ENCODE results near the gene SYNE1.
A peak's percentile ranks its signal among the peaks of the same experiment; 100 is the strongest.

The SYNE1 gene

DNA sequence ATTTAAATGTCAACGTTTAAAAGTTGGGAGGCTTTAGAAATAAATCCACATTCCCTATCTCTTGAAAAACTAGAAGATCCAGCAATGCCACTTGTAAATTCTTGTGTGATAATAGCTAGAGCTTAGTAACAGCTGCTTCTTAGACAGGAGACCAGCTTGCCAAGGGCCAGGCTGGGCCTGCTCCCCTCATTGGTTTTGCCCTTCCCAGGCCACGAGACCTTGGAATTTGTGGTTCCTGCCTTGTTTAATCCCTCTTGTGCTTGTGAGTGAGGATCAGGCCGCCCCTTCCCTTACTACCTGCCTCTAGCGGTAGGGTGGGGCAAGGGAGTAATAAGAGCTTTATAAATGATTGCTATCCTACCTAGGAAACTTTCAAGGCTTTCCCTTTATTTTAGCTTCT lies 363.5 kb downstream of the SYNE1 start:
- peak; percentile 73 for DNase-seq (ENCODE audit: low spot score)

DNA sequence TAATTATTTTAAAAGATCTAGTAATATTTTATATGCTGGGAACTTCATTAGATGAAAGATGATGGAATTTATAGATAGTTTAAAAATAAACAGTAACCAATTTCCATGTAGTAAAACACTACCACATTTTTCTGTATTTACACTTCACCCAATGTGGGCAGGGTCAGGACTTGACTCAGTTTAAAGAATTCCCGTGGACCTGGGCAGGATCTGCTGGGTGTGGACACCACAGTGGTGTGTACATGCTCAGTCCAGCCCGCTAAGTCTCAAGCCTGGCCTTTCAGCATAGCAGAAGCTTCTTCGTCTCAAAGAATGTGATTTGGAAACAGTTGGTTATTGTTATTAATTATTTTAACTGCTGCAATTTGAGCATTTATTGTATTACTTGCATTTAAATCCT lies 364.2 kb downstream of the SYNE1 start:
- no peak for DNase-seq (ENCODE audit: low spot score)

DNA sequence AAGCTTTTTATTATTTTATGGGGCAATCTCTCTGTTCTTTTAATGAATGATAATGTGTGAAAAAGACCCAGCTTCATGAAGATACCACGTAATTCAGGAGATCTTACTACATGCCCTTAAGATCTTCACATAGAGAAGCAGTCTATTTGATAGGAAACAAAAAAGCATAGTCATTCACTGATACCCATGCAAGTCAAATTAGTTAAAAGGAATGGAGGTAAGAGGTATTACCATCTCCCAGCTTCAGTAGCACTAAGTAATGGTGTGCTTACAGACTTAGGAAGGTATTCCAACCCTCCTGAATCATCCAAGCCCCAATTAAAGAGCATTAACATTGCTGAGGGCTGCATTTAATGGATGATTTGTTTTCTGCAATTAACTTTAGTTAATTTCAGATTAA lies 364.7 kb downstream of the SYNE1 start:
- no peak for DNase-seq (ENCODE audit: low spot score)

DNA sequence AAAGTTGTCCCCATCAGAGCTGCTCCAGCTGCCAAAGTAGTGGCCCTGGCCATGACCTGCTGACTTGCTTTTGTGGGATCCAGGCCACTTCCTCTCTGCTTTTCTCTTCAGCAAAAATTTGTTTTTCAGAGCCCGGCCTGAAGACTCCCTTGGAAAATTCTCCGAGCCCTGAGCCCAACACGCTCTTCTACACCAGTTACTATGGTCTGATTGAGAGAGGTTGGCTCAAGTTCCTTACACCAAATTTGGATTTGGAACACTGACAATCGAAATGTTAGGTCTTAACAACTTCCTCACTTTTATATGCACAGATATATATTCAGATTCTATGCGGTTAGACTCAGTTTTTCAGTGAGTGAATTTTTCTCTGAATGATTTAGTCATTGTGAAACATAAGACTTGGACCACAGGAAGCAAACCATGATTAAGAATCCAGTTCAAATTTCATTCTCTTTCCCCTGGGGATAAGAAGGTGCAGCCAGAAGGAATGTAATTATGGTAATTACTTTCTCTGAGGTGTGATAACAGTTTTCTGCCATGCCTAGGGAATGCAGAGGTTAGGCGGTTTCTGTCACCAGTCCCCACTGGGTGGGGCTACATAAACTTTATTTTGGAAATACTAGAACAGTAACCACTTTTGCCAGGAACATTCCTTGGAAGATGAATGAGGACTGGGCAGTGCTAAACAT lies 365.2 kb downstream of the SYNE1 start:
- DNase-seq (ENCODE audit: low spot score), result peak; percentile 48

DNA sequence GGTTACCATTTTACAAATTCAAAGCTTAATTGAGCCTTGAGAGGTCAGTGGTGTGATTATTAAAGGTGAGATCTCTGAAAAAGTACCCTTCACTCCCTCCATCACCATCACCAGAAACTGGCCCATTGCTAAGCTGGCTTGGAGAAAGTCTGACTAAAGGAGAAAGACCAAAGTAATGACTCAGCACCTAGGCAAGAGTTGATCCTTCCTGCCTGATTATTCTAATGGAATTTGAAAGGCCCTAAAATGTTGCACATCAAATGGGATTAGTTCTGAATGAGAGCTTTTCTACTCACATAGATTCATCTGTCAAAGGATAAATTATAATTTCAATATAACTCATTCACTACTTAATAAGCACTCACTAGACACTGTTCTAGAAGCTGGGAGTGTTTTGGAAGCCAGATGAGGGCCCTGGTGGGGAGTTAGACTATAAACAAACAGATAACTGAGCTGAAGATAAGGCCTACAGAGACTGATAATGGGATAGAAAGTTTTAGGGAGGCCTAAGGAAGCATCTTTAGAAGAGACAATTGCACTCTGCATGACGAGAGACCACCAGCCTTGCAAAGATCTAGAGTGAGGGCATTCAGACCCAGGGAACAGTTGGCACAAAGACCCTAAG lies 366.7 kb downstream of the SYNE1 start:
- DNase-seq (ENCODE audit: low spot score), result no peak

DNA sequence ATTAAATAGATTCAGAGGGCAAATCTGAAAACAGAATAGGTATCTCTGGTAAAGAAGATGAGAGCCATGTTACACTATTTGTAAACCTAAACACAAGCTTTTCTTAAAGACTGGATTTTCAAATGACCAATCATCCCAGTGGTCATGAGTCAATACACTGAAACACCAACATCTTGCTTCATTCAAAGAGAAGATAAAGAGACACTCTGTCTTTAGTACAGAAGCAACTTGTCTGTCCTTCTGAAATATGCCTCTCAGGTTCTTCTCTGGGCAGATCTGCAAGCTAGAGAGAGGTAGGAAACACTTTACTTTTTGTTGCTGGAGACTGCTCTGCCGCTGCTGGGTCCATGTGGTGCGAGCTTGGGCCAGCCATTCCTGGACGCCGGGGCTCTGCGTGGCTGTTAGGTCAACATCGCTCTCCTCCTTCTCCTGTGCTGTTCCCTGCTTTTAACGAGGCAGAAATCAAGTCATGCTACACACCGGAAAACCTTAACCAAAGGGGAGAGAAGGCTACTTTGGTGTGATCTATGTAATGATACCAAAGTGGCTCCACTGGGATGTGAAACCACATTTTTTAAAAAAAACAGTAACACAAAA lies 368.2 kb downstream of the SYNE1 start:
- no peak for DNase-seq (ENCODE audit: low spot score)

DNA sequence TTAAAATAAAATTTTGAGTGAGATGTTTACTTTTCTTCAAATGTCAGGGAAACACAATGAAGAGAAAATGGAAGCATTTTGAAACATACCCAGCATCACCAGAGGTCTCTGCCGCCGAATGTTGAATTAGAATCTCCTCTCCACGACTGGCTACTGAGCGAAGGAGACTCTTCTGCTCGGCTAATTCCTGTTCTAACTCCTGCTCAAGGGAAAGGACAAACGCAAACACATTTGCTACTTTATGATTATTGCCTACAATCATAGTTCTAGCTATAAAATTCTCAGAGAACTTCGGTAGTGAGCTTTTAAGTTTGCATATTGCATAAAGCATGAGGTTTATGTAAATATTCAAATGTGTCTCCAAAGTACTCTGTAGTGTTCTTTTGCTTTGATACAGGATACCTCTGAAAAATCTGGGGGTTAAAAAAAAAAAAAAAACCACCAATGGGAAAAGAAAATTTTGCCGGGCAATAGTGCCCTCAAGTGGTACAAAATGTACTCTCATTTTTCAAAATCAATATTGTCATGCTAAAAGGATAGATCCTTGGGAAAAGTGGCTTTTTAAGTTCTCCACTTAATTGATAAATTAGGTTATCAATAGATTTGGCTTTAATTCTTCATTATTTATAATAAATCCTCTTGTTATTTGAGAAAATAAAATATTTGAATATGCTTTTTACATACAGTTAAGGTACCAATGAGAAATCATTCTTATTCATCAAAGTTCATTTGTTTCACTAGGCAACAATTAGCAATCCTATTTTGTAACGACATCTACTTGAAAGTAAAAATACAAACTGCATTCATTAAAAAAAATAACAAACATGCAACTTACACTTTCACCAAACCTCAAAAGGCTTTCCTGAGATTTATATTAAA lies 369.0 kb downstream of the SYNE1 start:
- no peak for DNase-seq (ENCODE audit: low spot score)

DNA sequence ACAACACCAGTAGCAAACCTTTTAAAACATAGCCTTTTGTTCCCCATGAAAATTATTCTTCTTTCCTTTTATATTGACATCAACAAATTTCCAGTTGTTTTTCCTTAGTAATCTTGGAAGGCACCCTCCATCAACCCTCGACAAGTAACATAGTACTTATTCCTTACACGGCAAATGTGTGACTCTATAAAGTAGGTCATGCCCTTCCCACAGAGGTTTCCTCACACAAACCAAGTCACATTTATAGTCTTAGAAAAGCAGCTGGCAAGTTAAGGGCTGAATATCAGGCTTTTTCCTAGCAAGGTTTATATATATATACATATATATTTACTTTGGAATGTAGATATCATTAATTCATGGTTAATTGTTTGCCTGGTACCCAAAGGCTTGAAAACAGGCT lies 371.5 kb downstream of the SYNE1 start:
- DNase-seq (ENCODE audit: low spot score), result no peak

DNA sequence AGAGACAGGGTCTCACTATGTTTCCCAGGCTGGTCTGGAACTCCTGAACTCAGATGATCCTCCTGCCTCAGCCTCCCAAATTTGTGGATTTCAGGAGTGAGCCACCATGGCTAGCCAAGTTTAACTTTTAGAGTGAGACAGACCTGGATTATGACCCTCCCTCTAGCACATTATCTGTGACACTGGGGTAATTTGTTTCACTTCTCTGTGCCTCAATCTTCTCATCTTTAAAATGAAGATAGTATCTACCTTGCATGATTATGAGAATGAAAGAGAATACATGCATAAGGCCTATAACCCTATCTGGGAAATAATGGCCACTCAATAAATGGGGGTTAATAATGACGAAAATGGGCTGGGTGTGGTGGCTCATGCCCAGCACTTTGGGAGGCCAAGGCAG lies 373.6 kb downstream of the SYNE1 start:
- no peak for DNase-seq (ENCODE audit: low spot score)

DNA sequence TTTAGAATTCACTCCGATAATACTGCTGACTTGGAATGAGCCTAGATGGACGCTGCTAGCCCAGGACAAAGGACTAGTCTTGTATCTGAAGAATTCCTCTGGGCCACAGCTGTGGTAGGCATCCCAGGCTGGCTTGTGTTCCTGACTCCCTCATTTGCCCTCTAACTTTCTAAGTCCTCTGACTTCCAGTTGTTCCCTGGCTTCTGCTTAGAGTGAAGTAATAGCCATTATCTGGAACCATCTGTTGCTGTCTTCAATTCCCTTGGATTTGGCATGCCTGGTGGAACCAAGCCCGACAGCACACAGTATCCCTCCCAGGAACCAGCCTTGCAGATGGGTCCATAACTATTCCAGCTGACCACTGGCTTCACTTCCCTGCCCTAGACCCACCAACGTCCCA lies 376.0 kb downstream of the SYNE1 start:
- no peak for DNase-seq (ENCODE audit: low spot score)

DNA sequence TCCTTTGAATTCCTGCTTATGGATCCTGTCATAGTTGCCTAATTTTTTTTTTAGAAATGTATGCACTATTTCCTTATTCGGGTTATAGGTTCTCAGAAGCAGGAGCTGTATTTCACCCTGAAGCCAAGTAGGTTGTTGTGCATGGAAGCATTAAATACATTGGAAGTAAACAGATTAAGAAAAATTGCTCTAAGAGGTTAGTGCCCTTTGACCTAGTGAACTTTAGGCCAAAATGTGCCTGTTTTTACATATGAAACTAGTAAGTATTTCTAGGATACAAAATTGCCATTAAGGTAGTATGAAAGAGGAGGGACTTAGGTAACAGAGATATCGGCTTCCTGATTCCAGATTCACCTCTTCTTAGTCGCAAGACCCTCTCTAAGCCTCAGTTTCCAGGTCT lies 377.9 kb downstream of the SYNE1 start:
- DNase-seq (ENCODE audit: low spot score), result no peak

DNA sequence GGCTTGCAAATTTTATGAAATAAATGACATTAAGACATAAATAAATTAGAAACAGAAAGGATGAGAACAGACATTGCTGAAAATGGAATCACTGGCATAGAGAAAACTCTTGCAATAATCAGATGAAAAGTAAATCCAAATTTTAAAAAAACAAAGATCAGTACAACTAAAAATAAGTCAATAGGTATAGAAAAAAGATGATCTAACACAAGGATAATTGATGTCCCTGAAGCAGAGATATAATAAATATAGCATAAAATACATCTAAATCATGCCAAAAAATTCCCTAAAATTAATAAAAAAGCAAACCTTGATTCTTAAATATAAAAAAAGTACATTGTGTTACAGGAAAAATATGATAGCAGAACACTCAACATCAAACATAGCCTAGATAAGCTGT lies 379.6 kb downstream of the SYNE1 start:
- DNase-seq (ENCODE audit: low spot score), result no peak

DNA sequence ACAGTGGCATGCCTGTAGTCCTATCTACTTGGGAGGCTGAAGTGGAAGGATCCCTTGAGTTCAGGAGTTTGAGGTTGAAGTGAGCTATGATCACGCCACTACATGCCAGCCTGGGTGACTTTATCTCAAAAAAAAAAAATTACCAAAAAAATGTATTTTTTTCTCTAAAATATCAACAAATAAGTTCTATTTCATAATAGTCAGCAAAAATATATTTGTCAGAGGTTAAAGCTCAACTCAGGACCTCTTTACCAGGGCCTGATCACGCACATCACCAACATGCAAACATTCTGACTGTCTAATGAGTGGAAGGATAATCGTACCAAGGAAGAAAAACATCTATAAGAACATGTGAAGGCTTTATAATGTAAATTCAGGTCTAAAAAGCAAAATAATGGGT lies 387.0 kb downstream of the SYNE1 start:
- no peak for DNase-seq (ENCODE audit: low spot score)

DNA sequence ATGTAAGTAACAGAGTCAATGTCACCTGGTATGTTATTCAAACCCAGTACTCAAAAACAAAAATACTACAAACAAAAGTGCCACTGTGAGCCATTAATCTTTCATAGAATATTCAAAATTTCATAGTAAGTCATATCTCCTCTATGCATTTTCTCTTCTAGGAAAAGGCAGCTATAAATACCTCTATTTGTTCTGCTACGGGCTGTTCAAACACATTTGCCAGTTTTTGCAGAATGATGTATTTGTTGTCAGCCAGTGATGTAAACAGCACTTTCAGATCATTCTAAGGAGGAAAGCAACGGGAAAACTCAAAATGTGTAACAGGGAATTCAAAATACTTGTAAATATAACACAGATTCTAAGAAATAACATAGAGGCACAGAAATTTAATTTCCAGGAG lies 388.2 kb downstream of the SYNE1 start:
- DNase-seq (ENCODE audit: low spot score), result no peak

DNA sequence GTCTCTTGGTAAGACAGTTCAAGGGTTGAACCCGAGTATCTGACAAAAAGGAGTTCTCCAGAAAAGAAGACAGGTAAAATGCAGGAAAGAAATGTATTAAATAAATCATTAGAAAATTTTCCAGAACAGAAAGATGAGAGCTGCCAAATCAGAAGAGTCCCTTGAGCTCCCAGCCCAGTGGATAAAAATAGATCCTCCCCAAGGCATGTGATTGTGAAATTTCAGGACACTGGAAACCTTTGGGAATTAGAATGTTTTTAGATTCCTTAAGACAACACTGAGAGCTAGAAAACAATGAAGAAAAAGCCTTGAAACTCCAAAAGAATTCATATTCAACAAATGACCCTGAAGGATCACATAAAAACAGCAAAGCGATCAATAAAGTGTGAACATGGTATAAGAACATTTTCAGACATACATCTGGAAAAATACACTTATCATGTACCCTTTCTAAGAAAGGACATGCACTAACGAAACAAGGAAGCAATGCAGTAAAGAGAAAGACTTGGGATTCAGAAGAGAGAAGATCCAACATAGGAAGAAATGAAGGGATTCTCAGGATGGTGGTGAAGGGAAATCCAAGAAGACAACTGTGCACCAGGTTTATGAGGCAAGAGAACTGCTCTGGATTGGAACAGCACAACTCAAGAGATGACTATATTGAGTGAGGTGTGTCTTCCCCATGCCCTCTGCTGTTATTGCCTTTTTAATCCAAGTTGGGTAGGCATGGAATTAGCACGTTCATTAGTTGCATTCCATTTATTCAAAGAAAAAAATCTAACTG lies 390.4 kb downstream of the SYNE1 start:
- no peak for DNase-seq (ENCODE audit: low spot score)

DNA sequence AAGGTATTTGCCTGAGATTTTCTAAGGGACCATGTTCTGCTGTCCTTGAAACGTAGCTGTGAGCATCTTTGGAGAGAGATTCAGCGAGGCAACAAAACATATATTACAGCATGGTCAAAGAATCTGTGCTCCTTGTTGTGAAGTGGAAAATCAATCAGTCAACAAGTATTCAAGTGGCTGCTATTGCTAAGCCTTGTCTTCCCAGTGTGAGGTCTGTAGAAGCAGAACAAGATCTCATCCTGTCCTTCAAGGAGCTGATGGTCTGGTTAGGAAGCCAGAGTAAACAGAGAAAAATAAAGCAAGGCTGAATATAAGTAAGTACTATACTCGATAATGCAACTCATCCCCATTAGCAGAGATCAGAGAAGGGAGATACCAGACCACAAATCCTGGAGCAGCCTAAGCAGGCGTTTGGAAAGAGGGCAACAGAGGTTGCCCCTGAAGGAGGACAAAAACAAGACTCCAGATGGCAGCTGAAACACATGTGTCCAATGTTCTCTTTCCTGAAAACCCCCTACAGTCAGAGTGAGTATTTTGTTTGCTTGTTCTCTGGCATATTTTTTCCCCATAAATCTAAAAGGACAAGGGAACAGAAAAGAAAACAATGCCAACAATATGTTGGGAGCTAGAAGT lies 392.0 kb downstream of the SYNE1 start:
- DNase-seq (ENCODE audit: low spot score), result no peak

DNA sequence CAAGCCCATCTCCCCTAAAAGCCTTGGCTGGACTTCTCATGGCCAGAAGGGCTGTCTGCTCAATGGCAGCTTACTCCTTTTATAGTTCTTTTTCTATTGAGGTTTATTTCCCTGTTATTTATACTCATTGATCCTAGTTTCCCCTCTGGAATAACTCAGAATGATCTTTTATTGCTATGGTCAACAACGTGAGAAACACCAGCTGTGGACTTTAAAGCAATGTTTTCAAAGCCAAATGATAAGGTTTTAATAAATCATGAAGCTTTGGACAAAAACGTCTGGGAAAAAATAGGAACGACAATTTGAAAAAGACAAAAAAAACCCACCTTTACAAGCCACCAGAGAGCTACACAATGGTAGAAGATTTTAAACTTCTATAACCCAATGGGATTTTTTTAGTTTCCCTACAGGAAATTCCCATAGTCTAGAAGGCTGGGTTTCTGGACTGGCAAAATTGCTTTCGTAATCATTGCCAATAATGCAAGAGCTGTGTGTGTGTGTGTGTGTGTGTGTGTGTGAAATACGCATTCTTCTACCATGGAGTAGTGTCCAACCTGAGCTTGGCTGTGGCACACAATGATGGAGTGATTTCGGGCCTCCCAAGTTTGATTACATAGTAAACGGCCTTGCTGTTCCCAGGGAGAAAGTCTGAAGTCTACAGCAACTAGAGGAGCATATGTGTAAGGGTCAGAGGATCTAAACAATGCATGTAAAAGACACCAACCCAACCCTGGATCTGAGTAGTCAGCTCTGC lies 396.0 kb downstream of the SYNE1 start:
- no peak for DNase-seq (ENCODE audit: low spot score)

DNA sequence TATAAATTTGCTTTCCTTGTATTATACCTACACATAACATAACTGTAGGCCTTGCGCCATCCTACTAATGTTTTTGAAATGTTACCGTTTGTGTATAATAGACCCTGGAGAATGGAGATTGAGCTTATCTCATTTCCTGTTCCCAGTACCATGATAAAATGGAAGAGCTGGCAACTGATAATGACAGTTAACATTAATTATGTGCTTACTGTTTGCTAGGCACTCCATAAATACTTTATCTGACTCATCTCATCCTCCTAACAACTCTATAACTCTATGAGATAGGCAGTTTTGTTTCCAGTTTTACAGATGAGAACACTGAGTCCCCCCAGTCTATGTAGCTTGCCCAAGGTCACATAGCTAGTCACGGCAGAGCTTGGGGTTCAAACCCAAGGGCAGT lies 396.7 kb downstream of the SYNE1 start:
- no peak for DNase-seq (ENCODE audit: low spot score)

DNA sequence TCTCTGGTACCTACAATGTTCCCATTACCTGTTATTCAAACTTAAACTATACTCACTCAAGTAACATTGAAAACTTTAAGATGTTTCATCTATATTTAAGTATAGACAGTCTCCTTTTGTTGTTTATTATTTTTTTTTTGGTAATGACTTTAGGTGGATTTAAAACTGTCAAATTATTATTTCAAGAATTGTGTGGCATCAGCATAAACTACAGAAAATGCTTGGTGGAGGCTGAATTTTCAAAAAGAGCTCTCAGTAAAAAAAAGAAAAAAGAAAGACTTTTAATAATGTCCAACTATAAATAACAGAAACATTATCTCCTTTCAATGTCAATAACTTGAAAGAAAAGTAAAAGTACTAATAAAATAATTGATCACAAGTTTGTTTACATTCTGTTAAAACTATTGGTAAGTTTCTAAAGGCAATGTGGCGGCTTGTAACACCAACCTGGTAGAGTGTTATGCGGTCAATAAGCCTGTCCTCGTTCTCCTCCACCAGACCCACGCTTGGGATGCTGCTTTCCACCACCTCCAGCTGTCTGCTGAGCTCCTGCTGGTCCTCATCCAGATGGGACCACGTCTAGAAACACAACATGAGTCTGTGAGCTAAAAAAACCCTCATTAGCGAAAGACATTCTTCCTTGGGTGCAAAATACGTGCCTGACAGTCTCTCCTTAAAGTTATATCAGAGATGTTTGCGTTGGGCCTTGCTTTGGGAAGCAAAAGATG lies 400.6 kb downstream of the SYNE1 start:
- no peak for DNase-seq (ENCODE audit: low spot score)

All from D341Med (cell line).